ENCODE measurements around the gene MGAT5.

The MGAT5 gene

GRCh38 chr2:134262684-134263083 is 8.8 kb downstream of the MGAT5 start:
- Histone ChIP-seq H3K9me3 (ENCODE audit: control insufficient read depth, low read length) (no peaks in the 10 kb centered on the region), H3K36me3 (ENCODE audit: control insufficient read depth, insufficient read depth, low read length) (peaks cover 4% of the 10 kb centered on the region), H3K4me1 (ENCODE audit: control insufficient read depth, insufficient read depth, low read length, poor library complexity, severe bottlenecking) (peaks cover 14% of the 10 kb centered on the region), H3K4me3 (ENCODE audit: extremely low read depth, insufficient read depth, low read length, poor library complexity, severe bottlenecking) (no peak overlapping the region), H3K27ac (ENCODE audit: low read depth, low read length, severe bottlenecking) (no peak overlapping the region)
- WGBS, 2 experiments (ENCODE audit: insufficient coverage in 2 of 2) = 95 to 100% methylated on average over 2 of the region's 2 CpGs

- no peaks in the 10 kb centered on the region for H3K4me1 ChIP-seq (ENCODE audit: control insufficient read depth, insufficient read depth, low read length, poor library complexity, severe bottlenecking)
- no peak overlapping the region for H3K27ac ChIP-seq (ENCODE audit: low read depth, low read length, severe bottlenecking)
- 92 to 97% methylated on average over 4 to 5 of the region's 5 CpGs for WGBS, 2 experiments (ENCODE audit: insufficient coverage in 2 of 2)
- H3K36me3 ChIP-seq (ENCODE audit: control insufficient read depth, insufficient read depth, low read length) = peaks cover 13% of the 10 kb centered on the region
- H3K4me3 ChIP-seq (ENCODE audit: extremely low read depth, insufficient read depth, low read length, poor library complexity, severe bottlenecking) = no peak overlapping the region
- H3K9me3 ChIP-seq (ENCODE audit: control insufficient read depth, low read length) = no peaks in the 10 kb centered on the region
Measured at GRCh38 chr2:134268265-134268664, 14.4 kb downstream of the MGAT5 start.

- no peaks in the 10 kb centered on the region for H3K4me1 ChIP-seq (ENCODE audit: control insufficient read depth, insufficient read depth, low read length, poor library complexity, severe bottlenecking)
- no peak overlapping the region for H3K4me3 ChIP-seq (ENCODE audit: extremely low read depth, insufficient read depth, low read length, poor library complexity, severe bottlenecking)
- peaks cover 13% of the 10 kb centered on the region for H3K36me3 ChIP-seq (ENCODE audit: control insufficient read depth, insufficient read depth, low read length)
- H3K9me3 ChIP-seq (ENCODE audit: control insufficient read depth, low read length) = no peaks in the 10 kb centered on the region
- H3K27ac ChIP-seq (ENCODE audit: low read depth, low read length, severe bottlenecking) = no peak overlapping the region
- 100% methylated on average over 1 of the region's 3 CpGs; no CpG with 5 or more reads in 1 of the 2 experiments for WGBS, 2 experiments (ENCODE audit: insufficient coverage in 2 of 2)
Measured at GRCh38 chr2:134269230-134269629, 15.4 kb downstream of the MGAT5 start.

- Histone ChIP-seq H3K27ac (ENCODE audit: low read depth, low read length, severe bottlenecking) (no peak overlapping the region), H3K36me3 (ENCODE audit: control insufficient read depth, insufficient read depth, low read length) (peaks cover 10% of the 10 kb centered on the region), H3K9me3 (ENCODE audit: control insufficient read depth, low read length) (no peaks in the 10 kb centered on the region), H3K4me3 (ENCODE audit: extremely low read depth, insufficient read depth, low read length, poor library complexity, severe bottlenecking) (no peak overlapping the region), H3K4me1 (ENCODE audit: control insufficient read depth, insufficient read depth, low read length, poor library complexity, severe bottlenecking) (no peaks in the 10 kb centered on the region)
- 96 to 100% methylated on average over 3 to 4 of the region's 7 CpGs for WGBS, 2 experiments (ENCODE audit: insufficient coverage in 2 of 2)
Measured at GRCh38 chr2:134269972-134270735, 16.3 kb downstream of the MGAT5 start.

GRCh38 chr2:134271758-134272157 is 17.9 kb downstream of the MGAT5 start:
- Histone ChIP-seq H3K4me1 (ENCODE audit: control insufficient read depth, insufficient read depth, low read length, poor library complexity, severe bottlenecking) (no peaks in the 10 kb centered on the region), H3K4me3 (ENCODE audit: extremely low read depth, insufficient read depth, low read length, poor library complexity, severe bottlenecking) (no peak overlapping the region), H3K27ac (ENCODE audit: low read depth, low read length, severe bottlenecking) (no peak overlapping the region), H3K9me3 (ENCODE audit: control insufficient read depth, low read length) (no peaks in the 10 kb centered on the region), H3K36me3 (ENCODE audit: control insufficient read depth, insufficient read depth, low read length) (peaks cover 9% of the 10 kb centered on the region)
- 78 to 91% methylated on average over 1 to 2 of the region's 2 CpGs for WGBS, 2 experiments (ENCODE audit: insufficient coverage in 2 of 2)

GRCh38 chr2:134272806-134273205 is 18.9 kb downstream of the MGAT5 start:
- Histone ChIP-seq H3K27ac (ENCODE audit: low read depth, low read length, severe bottlenecking) (no peak overlapping the region), H3K4me3 (ENCODE audit: extremely low read depth, insufficient read depth, low read length, poor library complexity, severe bottlenecking) (no peak overlapping the region), H3K9me3 (ENCODE audit: control insufficient read depth, low read length) (no peaks in the 10 kb centered on the region), H3K4me1 (ENCODE audit: control insufficient read depth, insufficient read depth, low read length, poor library complexity, severe bottlenecking) (no peaks in the 10 kb centered on the region), H3K36me3 (ENCODE audit: control insufficient read depth, insufficient read depth, low read length) (peaks cover 9% of the 10 kb centered on the region)
- WGBS, 2 experiments (ENCODE audit: insufficient coverage in 2 of 2) = 100% methylated on average over 1 of the region's 9 CpGs; no CpG with 5 or more reads in 1 of the 2 experiments

- Histone ChIP-seq H3K4me3 (ENCODE audit: extremely low read depth, insufficient read depth, low read length, poor library complexity, severe bottlenecking) (no peak overlapping the region), H3K9me3 (ENCODE audit: control insufficient read depth, low read length) (no peaks in the 10 kb centered on the region), H3K36me3 (ENCODE audit: control insufficient read depth, insufficient read depth, low read length) (peaks cover 9% of the 10 kb centered on the region), H3K4me1 (ENCODE audit: control insufficient read depth, insufficient read depth, low read length, poor library complexity, severe bottlenecking) (no peaks in the 10 kb centered on the region), H3K27ac (ENCODE audit: low read depth, low read length, severe bottlenecking) (no peak overlapping the region)
- WGBS, 2 experiments (ENCODE audit: insufficient coverage in 2 of 2) = 92% methylated on average over 2 of the region's 4 CpGs; no CpG with 5 or more reads in 1 of the 2 experiments
Measured at GRCh38 chr2:134273256-134273983, 19.5 kb downstream of the MGAT5 start.

GRCh38 chr2:134274121-134274520 is 20.2 kb downstream of the MGAT5 start:
- H3K4me1 ChIP-seq (ENCODE audit: control insufficient read depth, insufficient read depth, low read length, poor library complexity, severe bottlenecking) = no peaks in the 10 kb centered on the region
- no peak overlapping the region for H3K27ac ChIP-seq (ENCODE audit: low read depth, low read length, severe bottlenecking)
- no peaks in the 10 kb centered on the region for H3K9me3 ChIP-seq (ENCODE audit: control insufficient read depth, low read length)
- WGBS, 2 experiments (ENCODE audit: insufficient coverage in 2 of 2) = 100% methylated on average over 3 of the region's 3 CpGs
- H3K4me3 ChIP-seq (ENCODE audit: extremely low read depth, insufficient read depth, low read length, poor library complexity, severe bottlenecking) = no peak overlapping the region
- peaks cover 9% of the 10 kb centered on the region for H3K36me3 ChIP-seq (ENCODE audit: control insufficient read depth, insufficient read depth, low read length)

GRCh38 chr2:134275058-134275862 is 21.4 kb downstream of the MGAT5 start:
- H3K27ac ChIP-seq (ENCODE audit: low read depth, low read length, severe bottlenecking) = no peak overlapping the region
- no peaks in the 10 kb centered on the region for H3K4me1 ChIP-seq (ENCODE audit: control insufficient read depth, insufficient read depth, low read length, poor library complexity, severe bottlenecking)
- no peaks in the 10 kb centered on the region for H3K9me3 ChIP-seq (ENCODE audit: control insufficient read depth, low read length)
- H3K4me3 ChIP-seq (ENCODE audit: extremely low read depth, insufficient read depth, low read length, poor library complexity, severe bottlenecking) = no peak overlapping the region
- H3K36me3 ChIP-seq (ENCODE audit: control insufficient read depth, insufficient read depth, low read length) = peaks cover 9% of the 10 kb centered on the region
- WGBS, 2 experiments (ENCODE audit: insufficient coverage in 2 of 2) = 76 to 91% methylated on average over 2 to 3 of the region's 7 CpGs

GRCh38 chr2:134276381-134277172 is 22.7 kb downstream of the MGAT5 start:
- Histone ChIP-seq H3K36me3 (ENCODE audit: control insufficient read depth, insufficient read depth, low read length) (no peaks in the 10 kb centered on the region), H3K9me3 (ENCODE audit: control insufficient read depth, low read length) (no peaks in the 10 kb centered on the region), H3K4me3 (ENCODE audit: extremely low read depth, insufficient read depth, low read length, poor library complexity, severe bottlenecking) (no peak overlapping the region), H3K27ac (ENCODE audit: low read depth, low read length, severe bottlenecking) (no peak overlapping the region), H3K4me1 (ENCODE audit: control insufficient read depth, insufficient read depth, low read length, poor library complexity, severe bottlenecking) (no peaks in the 10 kb centered on the region)
- 77 to 86% methylated on average over 6 of the region's 6 CpGs for WGBS, 2 experiments (ENCODE audit: insufficient coverage in 2 of 2)

Measured in mesodermal cell (in vitro differentiated cells).